OCI-LY7 (cell line): Measurements from ENCODE around the gene C5orf47.

ENCODE experiments used
- EZH2phosphoT487 ChIP-seq: fragments of 200-600 bp; sonication (generic); IDR thresholded peaks from 2 replicates; pipeline ENCODE4 v1.6.1; 2018; ENCODE audit warnings: low read depth, borderline replicate concordance, mild to moderate bottlenecking, mixed run types, antibody characterized with exemption, low read length, moderate library complexity, mixed read lengths
- TF ChIP-seq, protein P1 (sequence below): fragments of 200-600 bp; sonication (generic); conservative IDR thresholded peaks from 2 replicates; pipeline ENCODE4 v1.5.1; 2014; ENCODE audit warnings: mild to moderate bottlenecking, antibody characterized with exemption, low read length, moderate library complexity, mixed read lengths

DNA sequence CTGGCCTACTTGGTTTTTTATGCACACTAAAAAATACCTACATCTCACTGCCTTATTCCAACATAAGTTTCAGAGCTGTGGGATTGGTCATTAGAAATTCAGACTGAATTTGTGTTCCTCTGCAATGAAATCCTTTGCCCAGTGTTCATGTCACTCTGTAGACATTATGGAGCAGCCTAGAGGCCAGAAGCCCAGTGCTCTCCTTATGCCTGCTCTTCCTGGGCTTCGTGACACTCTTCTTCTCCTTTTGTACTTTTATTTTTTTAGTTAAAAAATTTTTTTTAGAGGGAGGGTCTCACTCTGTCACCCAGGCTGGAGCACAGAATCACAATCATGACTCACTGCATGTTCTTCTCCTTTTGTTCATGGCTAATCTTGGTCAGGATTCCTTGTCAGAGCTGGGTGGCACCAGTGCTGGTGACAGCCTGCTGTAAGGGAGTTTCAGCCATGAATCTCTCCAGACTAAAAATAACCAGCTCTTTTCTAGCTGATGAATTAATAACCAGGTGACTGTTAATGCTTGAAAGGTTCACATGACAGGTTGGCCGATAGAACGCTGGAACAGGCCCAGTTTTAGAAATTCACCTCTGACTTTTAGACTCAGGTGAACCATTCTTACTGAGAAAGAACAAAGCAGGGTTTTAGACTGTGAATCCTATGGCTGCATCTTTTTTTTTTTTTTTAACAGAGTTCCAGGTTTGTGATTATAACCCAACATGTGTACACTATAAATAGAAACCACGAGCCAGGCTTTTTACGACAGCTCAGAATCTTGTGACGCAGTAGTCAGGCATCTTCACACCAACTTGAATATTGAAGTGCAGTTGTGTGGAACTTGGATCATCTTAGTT, 34.1 kb upstream of the C5orf47 start:
- TF ChIP-seq, protein P1, sequence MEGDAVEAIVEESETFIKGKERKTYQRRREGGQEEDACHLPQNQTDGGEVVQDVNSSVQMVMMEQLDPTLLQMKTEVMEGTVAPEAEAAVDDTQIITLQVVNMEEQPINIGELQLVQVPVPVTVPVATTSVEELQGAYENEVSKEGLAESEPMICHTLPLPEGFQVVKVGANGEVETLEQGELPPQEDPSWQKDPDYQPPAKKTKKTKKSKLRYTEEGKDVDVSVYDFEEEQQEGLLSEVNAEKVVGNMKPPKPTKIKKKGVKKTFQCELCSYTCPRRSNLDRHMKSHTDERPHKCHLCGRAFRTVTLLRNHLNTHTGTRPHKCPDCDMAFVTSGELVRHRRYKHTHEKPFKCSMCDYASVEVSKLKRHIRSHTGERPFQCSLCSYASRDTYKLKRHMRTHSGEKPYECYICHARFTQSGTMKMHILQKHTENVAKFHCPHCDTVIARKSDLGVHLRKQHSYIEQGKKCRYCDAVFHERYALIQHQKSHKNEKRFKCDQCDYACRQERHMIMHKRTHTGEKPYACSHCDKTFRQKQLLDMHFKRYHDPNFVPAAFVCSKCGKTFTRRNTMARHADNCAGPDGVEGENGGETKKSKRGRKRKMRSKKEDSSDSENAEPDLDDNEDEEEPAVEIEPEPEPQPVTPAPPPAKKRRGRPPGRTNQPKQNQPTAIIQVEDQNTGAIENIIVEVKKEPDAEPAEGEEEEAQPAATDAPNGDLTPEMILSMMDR = no peak
- TF ChIP-seq EZH2phosphoT487 = no peak
